ENCODE results near the gene VAT1L. TPM values are rescaled to one million over a fixed set of nuclear protein-coding genes. Genes with fewer than 3 reads are reported as not detected.
A peak's percentile ranks its signal among the peaks of the same experiment; 100 is the strongest.

The VAT1L gene
- total RNA-seq, 6 experiments from 2014 or later, result 0.19 to 0.64 (median 0.51) TPM; not detected in 1

DNA sequence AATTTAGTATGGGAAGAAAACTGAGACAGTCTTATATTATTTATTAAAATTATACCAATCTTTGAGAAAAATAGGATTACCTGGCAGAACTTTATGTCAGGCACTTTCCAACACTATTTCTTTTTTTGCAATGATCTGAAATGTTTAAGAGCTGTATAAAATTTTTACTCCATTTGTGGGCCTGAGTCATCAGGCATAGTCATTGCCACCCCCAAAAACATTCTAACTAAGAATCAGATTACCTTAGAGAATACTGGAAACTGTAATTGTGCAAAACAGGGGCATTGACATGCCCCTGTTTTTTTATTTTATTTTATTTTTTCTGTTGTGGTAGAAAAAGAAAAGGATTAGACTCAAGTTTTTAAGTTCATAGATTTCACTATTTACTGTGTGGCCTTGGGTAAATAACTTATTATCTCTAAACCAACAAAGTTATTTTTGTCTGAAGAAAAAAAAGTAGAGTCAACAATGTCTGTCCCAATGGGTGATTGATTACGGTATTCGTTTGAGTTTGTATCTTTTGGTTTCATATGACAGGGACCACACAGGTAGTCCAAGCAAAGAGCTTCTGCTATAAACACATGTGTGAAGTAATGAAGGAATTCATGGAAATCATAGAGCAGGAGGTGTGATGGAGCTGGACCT is 24.6 kb downstream of the VAT1L start:
- no peak overlapping the region for H3K27ac ChIP-seq
- H3K9me3 ChIP-seq, result no peaks in the 10 kb centered on the region
- H3K27me3 ChIP-seq, result no peaks in the 10 kb centered on the region
- intact Hi-C loops (cut with DNase I), result no loop called here
- DNase-seq, result no peak
- no peak overlapping the region for H3K4me3 ChIP-seq
- WGBS (ENCODE audit: insufficient coverage, low coverage, low lambda C conversion rate, missing lambda C conversion rate), result 26% methylated on average over 2 of the region's 2 CpGs
- H3K4me1 ChIP-seq, result peaks cover 0 to 23% (median 0%) of the 10 kb centered on the region in 4 donors
- ATAC-seq, result peak; percentile 42 to 65 (median 50)
- TF ChIP-seq, protein P1, sequence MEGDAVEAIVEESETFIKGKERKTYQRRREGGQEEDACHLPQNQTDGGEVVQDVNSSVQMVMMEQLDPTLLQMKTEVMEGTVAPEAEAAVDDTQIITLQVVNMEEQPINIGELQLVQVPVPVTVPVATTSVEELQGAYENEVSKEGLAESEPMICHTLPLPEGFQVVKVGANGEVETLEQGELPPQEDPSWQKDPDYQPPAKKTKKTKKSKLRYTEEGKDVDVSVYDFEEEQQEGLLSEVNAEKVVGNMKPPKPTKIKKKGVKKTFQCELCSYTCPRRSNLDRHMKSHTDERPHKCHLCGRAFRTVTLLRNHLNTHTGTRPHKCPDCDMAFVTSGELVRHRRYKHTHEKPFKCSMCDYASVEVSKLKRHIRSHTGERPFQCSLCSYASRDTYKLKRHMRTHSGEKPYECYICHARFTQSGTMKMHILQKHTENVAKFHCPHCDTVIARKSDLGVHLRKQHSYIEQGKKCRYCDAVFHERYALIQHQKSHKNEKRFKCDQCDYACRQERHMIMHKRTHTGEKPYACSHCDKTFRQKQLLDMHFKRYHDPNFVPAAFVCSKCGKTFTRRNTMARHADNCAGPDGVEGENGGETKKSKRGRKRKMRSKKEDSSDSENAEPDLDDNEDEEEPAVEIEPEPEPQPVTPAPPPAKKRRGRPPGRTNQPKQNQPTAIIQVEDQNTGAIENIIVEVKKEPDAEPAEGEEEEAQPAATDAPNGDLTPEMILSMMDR (IDR thresholded peaks at IDR 0.05), result no peak
- TF ChIP-seq POLR2A (IDR thresholded peaks at IDR 0.05), result no peak
- no peaks in the 10 kb centered on the region for H3K36me3 ChIP-seq

DNA sequence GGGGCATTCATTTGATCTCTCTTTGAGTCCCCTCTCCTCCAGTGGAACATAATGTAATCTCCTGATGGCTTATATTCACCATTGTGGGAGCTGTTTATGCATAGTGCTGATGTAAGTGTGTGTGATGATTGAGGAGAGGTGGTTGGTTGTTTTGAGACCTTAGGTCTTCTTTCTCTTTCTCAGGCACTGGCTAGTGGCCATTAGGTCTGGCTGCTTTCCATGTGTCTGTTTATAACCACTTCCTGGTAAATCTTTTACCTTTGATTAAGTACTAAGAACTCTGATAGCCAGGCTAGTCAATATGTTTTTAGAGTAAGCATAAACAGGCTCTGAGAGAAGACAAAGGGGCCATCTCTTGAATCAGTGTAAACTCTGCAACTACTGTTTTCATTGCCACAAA is 27.9 kb downstream of the VAT1L start:
- Histone ChIP-seq H3K36me3 (no peaks in the 10 kb centered on the region), H3K27me3 (no peaks in the 10 kb centered on the region), H3K4me3 (no peak overlapping the region), H3K27ac (no peak overlapping the region), H3K9me3 (no peaks in the 10 kb centered on the region), H3K4me1 (peaks cover 0 to 23% (median 0%) of the 10 kb centered on the region in 4 donors)
- intact Hi-C loops (cut with DNase I), result no loop called here
- peak; percentile 84 to 91 (median 88) for ATAC-seq
- TF ChIP-seq POLR2A (IDR thresholded peaks at IDR 0.05), result no peak
- TF ChIP-seq, protein P1 (IDR thresholded peaks at IDR 0.05), result no peak
- DNase-seq, result peak; percentile 51 to 62 (median 54)

DNA sequence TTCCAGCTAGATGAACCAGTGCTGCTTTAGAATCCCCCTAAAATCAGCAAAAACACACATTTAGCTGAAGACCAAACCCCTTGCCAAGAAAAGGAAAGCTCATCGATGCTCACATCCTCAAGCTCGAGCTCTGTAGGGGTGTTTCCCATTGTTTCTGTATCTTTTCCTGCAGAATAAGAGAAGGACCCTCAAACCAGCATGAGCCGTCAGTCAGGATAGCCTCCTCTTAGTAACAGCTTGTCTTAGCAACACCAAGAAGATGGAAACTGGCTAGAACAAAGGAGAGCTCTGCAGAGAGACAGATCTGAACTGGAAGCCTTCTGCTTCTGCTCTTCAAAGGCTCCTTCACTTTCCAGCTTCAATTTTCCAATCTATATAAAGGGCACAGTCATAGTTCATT is 32.0 kb downstream of the VAT1L start:
- DNase-seq (no peak), ATAC-seq (no peak)
- Histone ChIP-seq H3K27me3 (no peaks in the 10 kb centered on the region), H3K9me3 (no peaks in the 10 kb centered on the region), H3K4me1 (peaks cover 0 to 11% (median 0%) of the 10 kb centered on the region in 4 donors), H3K27ac (no peak overlapping the region), H3K36me3 (no peaks in the 10 kb centered on the region), H3K4me3 (no peak overlapping the region)
- no peak for TF ChIP-seq POLR2A (IDR thresholded peaks at IDR 0.05)
- TF ChIP-seq, protein P1 (IDR thresholded peaks at IDR 0.05), result no peak
- 55% methylated on average over 3 of the region's 3 CpGs for WGBS (ENCODE audit: insufficient coverage, low coverage, low lambda C conversion rate, missing lambda C conversion rate)
- intact Hi-C loops (cut with DNase I), result no loop called here

DNA sequence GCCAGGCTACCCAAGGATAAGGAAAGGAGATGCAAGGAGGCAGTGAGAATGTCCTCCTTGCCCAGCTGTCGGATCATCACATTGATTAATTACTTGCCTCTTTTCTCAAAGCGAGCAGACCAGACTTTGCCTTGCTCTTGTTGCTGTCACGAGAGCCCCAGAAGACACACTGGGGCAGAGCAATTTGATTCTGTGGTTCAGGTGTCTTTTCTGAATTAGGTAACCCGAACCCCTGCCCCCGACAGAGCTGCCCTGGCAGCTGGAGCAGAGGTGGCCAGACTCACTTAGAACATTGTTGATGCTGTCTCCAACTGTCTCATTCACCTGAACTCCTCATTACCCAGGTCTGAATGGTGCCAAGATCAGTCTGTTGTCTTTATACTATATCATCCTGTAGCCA is 34.3 kb downstream of the VAT1L start:
- H3K27me3 ChIP-seq, result no peaks in the 10 kb centered on the region
- no peak overlapping the region for H3K4me3 ChIP-seq
- ATAC-seq (no peak), DNase-seq (no peak)
- TF ChIP-seq, protein P1 (IDR thresholded peaks at IDR 0.05), result no peak
- TF ChIP-seq POLR2A (IDR thresholded peaks at IDR 0.05), result no peak
- H3K9me3 ChIP-seq, result no peaks in the 10 kb centered on the region
- H3K27ac ChIP-seq, result no peak overlapping the region
- WGBS (ENCODE audit: insufficient coverage, low coverage, low lambda C conversion rate, missing lambda C conversion rate), result 68% methylated on average over 4 of the region's 5 CpGs
- no peaks in the 10 kb centered on the region for H3K36me3 ChIP-seq
- intact Hi-C loops (cut with DNase I), result no loop called here
- H3K4me1 ChIP-seq, result no peaks in the 10 kb centered on the region

All from right lobe of liver (tissue), 6 donors.